SK-N-SH (cell line): Measurements from ENCODE around the gene PCDHA13. TPM values are rescaled to one million over a fixed set of nuclear protein-coding genes. Genes with fewer than 3 reads are reported as not detected.
"Not testable (repeated sequence)": the region's sequence is repeated elsewhere in the genome, so short reads cannot be mapped to it uniquely, and the experiment has no call there.

ENCODE experiments used
- CTCF ChIA-PET: fragments of 300-600, 350-600 bp; formaldehyde crosslinking; extraction: SDS; loops from one replicate; lab custom pipeline; 2021; lab: Yijun Ruan, JAX
- POLR2A ChIA-PET: fragments of 350-600 bp; sonication (Branson Sonifier 250); formaldehyde crosslinking; extraction: SDS; loops from one replicate; lab custom pipeline; 2020; ENCODE audit warnings: antibody characterized with exemption, inconsistent platforms; lab: Yijun Ruan, JAX
- DNase-seq: peaks from one replicate; pipeline ENCODE4 v3.0.0; 2012
- H2AFZ ChIP-seq: fragments of 200-600 bp; sonication (generic); 2 replicates; pipeline ENCODE4 v1.8.1; 2016; ENCODE audit warnings: antibody characterized with exemption, mild to moderate bottlenecking, low read depth
- H3F3A ChIP-seq: fragments of 200-600 bp; sonication (generic); replicated peaks from 2 replicates; pipeline ENCODE3; 2016; ENCODE audit warnings: antibody characterized with exemption, mild to moderate bottlenecking; ENCODE audit not compliant: insufficient read depth
- H3K27ac ChIP-seq, 2 experiments: fragments of 200-500 bp in 1 of 2; fragments of 200-600 bp in 1 of 2; sonication (Bioruptor generic) in 1 of 2; sonication (generic), shearing (Covaris generic) in 1 of 2; 2 replicates each; pipeline versions ENCODE4 v1.5.1 to v1.6.1; 2014 to 2016; ENCODE audit warnings: low read depth in 2 of 2, inconsistent platforms in 1 of 2, low read length in 1 of 2, mild to moderate bottlenecking in 1 of 2, mixed read lengths in 1 of 2
- H3K27me3 ChIP-seq: fragments of 200-600 bp; sonication (generic), shearing (Covaris generic); 2 replicates; pipeline ENCODE4 v1.6.1; 2016; ENCODE audit warnings: mixed run types; ENCODE audit not compliant: insufficient read depth
- H3K36me3 ChIP-seq, 2 experiments: fragments of 200-500 bp in 1 of 2; fragments of 200-600 bp in 1 of 2; sonication (Bioruptor generic) in 1 of 2; sonication (generic) in 1 of 2; replicated peaks in 1 of 2; 2 replicates each; pipeline versions ENCODE3 to v1.5.1; 2014 to 2016; ENCODE audit warnings: low read length in 1 of 2, mild to moderate bottlenecking in 1 of 2; ENCODE audit not compliant: insufficient read depth in 2 of 2, control insufficient read depth in 1 of 2
- H3K4me1 ChIP-seq, 2 experiments: fragments of 200-500 bp in 1 of 2; fragments of 200-600 bp in 1 of 2; sonication (Bioruptor generic) in 1 of 2; sonication (generic), shearing (Covaris generic) in 1 of 2; 2 replicates each; pipeline versions ENCODE4 v1.5.1 to v1.6.1; 2014 to 2016; ENCODE audit warnings: low read depth in 1 of 2, low read length in 1 of 2, mixed run types in 1 of 2; ENCODE audit not compliant: insufficient read depth in 2 of 2, control insufficient read depth in 1 of 2
- H3K4me2 ChIP-seq: fragments of 200-600 bp; sonication (generic), shearing (Covaris generic); 2 replicates; pipeline ENCODE4 v1.6.1; 2017; ENCODE audit warnings: mixed run types
- H3K4me3 ChIP-seq, 2 experiments: fragments of 200-500 bp in 1 of 2; fragments of 200-600 bp in 1 of 2; sonication (Bioruptor generic) in 1 of 2; sonication (generic), shearing (Covaris generic) in 1 of 2; 2 replicates each; pipeline versions ENCODE4 v1.5.1 to v1.8.1; 2014 to 2016; ENCODE audit warnings: low read depth in 2 of 2, inconsistent platforms in 1 of 2, low read length in 1 of 2, mild to moderate bottlenecking in 1 of 2, mixed read lengths in 1 of 2, moderate library complexity in 1 of 2
- H3K79me2 ChIP-seq: fragments of 200-600 bp; sonication (generic); 2 replicates; pipeline ENCODE4 v1.8.1; 2017; ENCODE audit warnings: mild to moderate bottlenecking; ENCODE audit not compliant: insufficient read depth
- H3K9ac ChIP-seq: fragments of 200-600 bp; sonication (generic); 2 replicates; pipeline ENCODE4 v1.6.1; 2017; ENCODE audit warnings: mixed run types
- H3K9me2 ChIP-seq: fragments of 200-600 bp; sonication (generic); 2 replicates; pipeline ENCODE4 v1.6.1; 2017; ENCODE audit warnings: mixed run types
- H3K9me3 ChIP-seq: fragments of 200-600 bp; sonication (generic); 2 replicates; pipeline ENCODE4 v1.6.1; 2017; ENCODE audit warnings: mixed run types, mild to moderate bottlenecking, moderate library complexity
- H4K20me1 ChIP-seq: fragments of 200-600 bp; sonication (generic); 2 replicates; pipeline ENCODE4 v1.6.1; 2017; ENCODE audit warnings: mild to moderate bottlenecking, mixed run types; ENCODE audit not compliant: insufficient read depth
- RAD21 ChIP-seq: IDR thresholded peaks from 2 replicates; pipeline ENCODE4 v1.6.1; 2012; ENCODE audit warnings: mild to moderate bottlenecking, low read length
- RFX5 ChIP-seq: IDR thresholded peaks from 2 replicates; pipeline ENCODE4 v1.6.1; 2012; ENCODE audit warnings: mild to moderate bottlenecking, improper control_type of control experiment, low read length
- WGBS: methylation state at CpG from one replicate; pipeline ENCODE4 v1.1.6; 2017; ENCODE audit warnings: low lambda C conversion rate; 5-methylcytosine and 5-hydroxymethylcytosine counted together
- polyA plus RNA-seq, 3 experiments: library from polyadenylated mRNA; depleted of rRNA; stranded (reverse); fragments of >200 nt; gene quantifications; 2 replicates each; pipeline ENCODE4 v1.2.3, GENCODE V29; 2012
- TF ChIP-seq, protein P1 (sequence below): fragments of 200-600 bp; sonication (generic); IDR thresholded peaks from 2 replicates; pipeline ENCODE4 v1.6.1; 2017; ENCODE audit warnings: antibody characterized with exemption, mild to moderate bottlenecking, moderate library complexity

The PCDHA13 gene
- polyA plus RNA-seq, 1 of the 3 experiments (the other 2 are of a cell fraction), result not detected

DNA sequence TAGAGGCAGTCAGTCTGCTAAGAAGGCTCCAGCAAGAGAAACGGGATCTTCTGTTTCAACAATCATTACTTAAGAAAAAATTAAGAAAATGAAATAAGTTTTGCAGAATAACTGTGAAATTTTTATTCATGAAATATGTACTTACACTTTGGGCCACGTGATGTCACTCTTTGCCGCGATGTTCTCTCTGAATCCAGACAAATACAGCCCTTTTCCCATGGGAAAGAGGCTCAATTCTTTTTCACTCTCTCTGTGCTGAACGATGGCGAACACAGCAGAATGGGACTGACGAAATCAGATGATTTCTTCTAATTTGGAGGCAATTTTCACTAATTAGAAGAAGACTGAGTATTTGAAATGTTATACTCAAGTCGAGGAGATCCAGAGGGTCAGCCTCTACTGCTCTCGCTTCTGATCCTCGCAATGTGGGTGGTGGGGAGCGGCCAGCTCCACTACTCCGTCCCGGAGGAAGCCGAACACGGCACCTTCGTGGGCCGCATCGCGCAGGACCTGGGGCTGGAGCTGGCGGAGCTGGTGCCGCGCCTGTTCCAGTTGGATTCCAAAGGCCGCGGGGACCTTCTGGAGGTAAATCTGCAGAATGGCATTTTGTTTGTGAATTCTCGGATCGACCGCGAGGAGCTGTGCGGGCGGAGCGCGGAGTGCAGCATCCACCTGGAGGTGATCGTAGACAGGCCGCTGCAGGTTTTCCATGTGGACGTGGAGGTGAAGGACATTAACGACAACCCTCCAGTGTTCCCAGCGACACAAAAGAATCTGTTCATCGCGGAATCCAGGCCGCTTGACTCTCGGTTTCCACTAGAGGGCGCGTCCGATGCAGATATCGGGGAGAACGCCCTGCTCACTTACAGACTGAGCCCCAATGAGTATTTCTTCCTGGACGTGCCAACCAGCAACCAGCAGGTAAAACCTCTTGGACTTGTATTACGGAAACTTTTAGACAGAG is 33.5 kb upstream of the PCDHA13 start, which contains the start of gene PCDHA9:
Gene PCDHA9 (plus strand): TSS at position 244 of the 964 bp plus-strand sequence. CDS start 114 bp downstream, at position 358.
- H3K36me3 ChIP-seq, H3K9ac ChIP-seq, CTCF ChIA-PET, H3K4me3 ChIP-seq, H3K4me2 ChIP-seq, POLR2A ChIA-PET, H3K9me2 ChIP-seq, H3K79me2 ChIP-seq, H3F3A ChIP-seq, H3K4me1 ChIP-seq, H3K27ac ChIP-seq, H4K20me1 ChIP-seq, H3K27me3 ChIP-seq, H2AFZ ChIP-seq, H3K9me3 ChIP-seq, DNase-seq: not testable (repeated sequence)
- WGBS, result 75% methylated on average over 33 of the region's 48 CpGs

DNA sequence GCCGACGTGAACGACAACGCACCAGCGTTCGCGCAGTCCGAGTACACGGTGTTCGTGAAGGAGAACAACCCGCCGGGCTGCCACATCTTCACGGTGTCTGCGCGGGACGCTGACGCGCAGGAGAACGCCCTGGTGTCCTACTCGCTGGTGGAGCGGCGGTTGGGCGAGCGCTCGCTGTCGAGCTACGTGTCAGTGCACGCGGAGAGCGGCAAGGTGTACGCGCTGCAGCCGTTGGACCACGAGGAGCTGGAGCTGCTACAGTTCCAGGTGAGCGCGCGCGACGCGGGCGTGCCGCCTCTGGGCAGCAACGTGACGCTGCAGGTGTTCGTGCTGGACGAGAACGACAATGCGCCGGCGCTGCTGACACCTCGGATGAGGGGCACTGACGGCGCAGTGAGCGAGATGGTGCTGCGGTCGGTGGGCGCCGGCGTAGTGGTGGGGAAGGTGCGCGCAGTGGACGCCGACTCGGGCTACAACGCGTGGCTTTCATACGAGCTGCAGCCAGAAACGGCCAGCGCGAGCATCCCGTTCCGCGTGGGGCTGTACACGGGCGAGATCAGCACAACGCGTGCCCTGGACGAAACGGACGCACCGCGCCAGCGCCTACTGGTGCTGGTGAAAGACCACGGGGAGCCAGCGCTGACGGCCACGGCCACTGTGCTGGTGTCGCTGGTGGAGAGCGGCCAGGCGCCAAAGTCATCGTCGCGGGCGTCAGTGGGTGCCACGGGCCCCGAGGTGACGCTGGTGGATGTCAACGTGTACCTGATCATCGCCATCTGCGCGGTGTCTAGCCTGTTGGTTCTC is 31.9 kb upstream of the PCDHA13 start:
- H3K27me3 ChIP-seq, H3K9ac ChIP-seq, H4K20me1 ChIP-seq, H3K9me2 ChIP-seq, H3K9me3 ChIP-seq, DNase-seq, H3K4me3 ChIP-seq, H3K4me2 ChIP-seq, H3K27ac ChIP-seq, H3K36me3 ChIP-seq, H3F3A ChIP-seq, H3K4me1 ChIP-seq, CTCF ChIA-PET, H2AFZ ChIP-seq, POLR2A ChIA-PET, H3K79me2 ChIP-seq: not testable (repeated sequence)
- 94% methylated on average over 51 of the region's 101 CpGs for WGBS

DNA sequence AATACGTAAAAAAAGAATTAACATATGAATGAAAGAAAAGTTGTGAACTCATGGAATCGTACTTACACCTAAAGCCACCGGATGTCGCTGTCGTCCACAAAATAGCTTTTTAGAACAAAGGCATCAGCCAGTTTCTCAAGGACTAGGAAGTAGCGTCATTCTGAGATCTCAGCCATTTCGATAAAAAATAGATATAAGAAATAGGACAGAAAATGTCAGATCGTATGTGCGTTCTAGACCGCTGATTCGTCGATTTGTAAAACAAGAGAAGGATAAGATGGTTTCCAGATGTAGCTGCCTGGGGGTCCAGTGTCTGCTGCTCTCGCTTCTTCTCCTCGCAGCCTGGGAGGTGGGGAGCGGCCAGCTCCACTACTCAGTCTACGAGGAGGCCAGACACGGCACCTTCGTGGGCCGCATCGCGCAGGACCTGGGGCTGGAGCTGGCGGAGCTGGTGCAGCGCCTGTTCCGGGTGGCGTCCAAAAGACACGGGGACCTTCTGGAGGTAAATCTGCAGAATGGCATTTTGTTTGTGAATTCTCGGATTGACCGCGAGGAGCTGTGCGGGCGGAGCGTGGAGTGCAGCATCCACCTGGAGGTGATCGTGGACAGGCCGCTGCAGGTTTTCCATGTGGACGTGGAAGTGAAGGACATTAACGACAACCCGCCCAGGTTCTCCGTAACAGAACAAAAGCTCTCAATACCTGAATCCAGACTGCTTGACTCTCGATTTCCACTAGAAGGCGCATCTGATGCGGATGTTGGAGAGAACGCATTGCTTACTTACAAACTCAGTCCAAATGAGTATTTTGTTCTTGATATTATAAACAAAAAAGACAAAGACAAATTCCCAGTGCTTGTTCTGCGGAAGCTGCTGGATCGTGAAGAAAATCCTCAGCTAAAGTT is 25.9 kb upstream of the PCDHA13 start, which contains the start of gene PCDHA10:
Gene PCDHA10 (plus strand): TSS at position 126 of the 903 bp plus-strand sequence. CDS start 152 bp downstream, at position 278.
- no peak for DNase-seq
- POLR2A ChIA-PET, result no interaction called here
- CTCF ChIA-PET, result interaction anchor here (1.3 to 2.4 kb wide), 3 partner anchors 14 to 185 kb away, joined by 3 to 10 read pairs (median 7); partner anchors contain the start of gene PCDHAC1

More for the DNA sequence above, 25.9 kb upstream of the PCDHA13 start, which contains the start of gene PCDHA10:
- Histone ChIP-seq H3K27ac (no peak within 1 kb of the TSS), H3K4me1 (no peaks in the 10 kb centered on the region), H3K36me3 (no peaks in the 10 kb centered on the region), H3K9me2 (no peaks in the 10 kb centered on the region), H3F3A (no peaks in the 10 kb centered on the region), H3K79me2 (no peaks in the 10 kb centered on the region), H3K9ac (no peak within 1 kb of the TSS), H2AFZ (no peak within 1 kb of the TSS), H3K4me2 (no peak within 1 kb of the TSS), H3K4me3 (no peak within 1 kb of the TSS), H3K27me3 (no peaks in the 10 kb centered on the region), H3K9me3 (no peaks in the 10 kb centered on the region), H4K20me1 (no peaks in the 10 kb centered on the region)
- 79% methylated on average over 32 of the region's 44 CpGs for WGBS
- TF ChIP-seq, protein P1, sequence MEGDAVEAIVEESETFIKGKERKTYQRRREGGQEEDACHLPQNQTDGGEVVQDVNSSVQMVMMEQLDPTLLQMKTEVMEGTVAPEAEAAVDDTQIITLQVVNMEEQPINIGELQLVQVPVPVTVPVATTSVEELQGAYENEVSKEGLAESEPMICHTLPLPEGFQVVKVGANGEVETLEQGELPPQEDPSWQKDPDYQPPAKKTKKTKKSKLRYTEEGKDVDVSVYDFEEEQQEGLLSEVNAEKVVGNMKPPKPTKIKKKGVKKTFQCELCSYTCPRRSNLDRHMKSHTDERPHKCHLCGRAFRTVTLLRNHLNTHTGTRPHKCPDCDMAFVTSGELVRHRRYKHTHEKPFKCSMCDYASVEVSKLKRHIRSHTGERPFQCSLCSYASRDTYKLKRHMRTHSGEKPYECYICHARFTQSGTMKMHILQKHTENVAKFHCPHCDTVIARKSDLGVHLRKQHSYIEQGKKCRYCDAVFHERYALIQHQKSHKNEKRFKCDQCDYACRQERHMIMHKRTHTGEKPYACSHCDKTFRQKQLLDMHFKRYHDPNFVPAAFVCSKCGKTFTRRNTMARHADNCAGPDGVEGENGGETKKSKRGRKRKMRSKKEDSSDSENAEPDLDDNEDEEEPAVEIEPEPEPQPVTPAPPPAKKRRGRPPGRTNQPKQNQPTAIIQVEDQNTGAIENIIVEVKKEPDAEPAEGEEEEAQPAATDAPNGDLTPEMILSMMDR, result peak; percentile 13; the same call in 1 of the 2 replicates
- TF ChIP-seq RAD21 (peak; percentile 40; the same call in 1 of the 2 replicates), RFX5 (no peak)
